Activated CD4-positive, alpha-beta memory T cell treated with anti-CD3 and anti-CD28 coated beads, Interleukin-2, amount 10 ng/mL, durations not matched to agents 7 days and 5 days (primary cell): ENCODE measurements around the gene B4GALNT1. TPM values are rescaled to one million over a fixed set of nuclear protein-coding genes. Genes with fewer than 3 reads are reported as not detected.

ENCODE experiments used
- CTCF ChIA-PET: fragments of 350-600 bp; sonication (Branson Sonifier 250); formaldehyde crosslinking; loops from one replicate; lab custom pipeline; 2021; ENCODE audit warnings: antibody characterized with exemption, inconsistent platforms; lab: Charles Lee
- POLR2A ChIA-PET: fragments of 350-600 bp; sonication (Branson Sonifier 250); formaldehyde crosslinking; loops from one replicate; lab custom pipeline; 2021; ENCODE audit warnings: antibody characterized with exemption; lab: Charles Lee
- DNase-seq: peaks from one replicate; pipeline ENCODE4 v3.0.0-alpha.2; 2020
- H3K27ac Mint-ChIP-seq: one replicate; pipeline ENCODE4 v1.8.0; 2021; ENCODE audit warnings: mild to moderate bottlenecking, mixed read lengths
- H3K27me3 Mint-ChIP-seq: one replicate; pipeline ENCODE4 v1.8.0; 2021; ENCODE audit warnings: mixed read lengths
- H3K36me3 Mint-ChIP-seq: one replicate; pipeline ENCODE4 v1.8.0; 2021; ENCODE audit warnings: low read depth, mixed read lengths
- H3K4me1 Mint-ChIP-seq: one replicate; pipeline ENCODE4 v1.8.0; 2021; ENCODE audit warnings: mixed read lengths
- H3K4me3 Mint-ChIP-seq: one replicate; pipeline ENCODE4 v1.8.0; 2021; ENCODE audit warnings: mild to moderate bottlenecking, mixed read lengths
- H3K9me3 Mint-ChIP-seq: one replicate; pipeline ENCODE4 v1.8.0; 2021; ENCODE audit warnings: mixed read lengths
- total RNA-seq, 2 experiments: library from RNA; stranded (reverse); gene quantifications; one replicate each; pipeline ENCODE4 v1.2.3, GENCODE V29; 2021

B4GALNT1 gene
- total RNA-seq, 2 experiments from 2014 or later: 1.4 to 1.8 TPM

GRCh38 chr12:57609101-57609780 is 23.8 kb downstream of the B4GALNT1 start:
- no peak for DNase-seq
- no peak overlapping the region for H3K4me3 Mint-ChIP-seq
- H3K36me3 Mint-ChIP-seq: peaks cover 2% of the 10 kb centered on the region
- ChIA-PET POLR2A (no interaction called here), CTCF (interaction anchor here (2.1 kb wide), 1 partner anchor 11 kb away, joined by 5 read pairs; no protein-coding TSS in a partner anchor)
- H3K4me1 Mint-ChIP-seq: peaks cover 16% of the 10 kb centered on the region
- H3K27me3 Mint-ChIP-seq: peaks cover 28% of the 10 kb centered on the region
- no peak overlapping the region for H3K27ac Mint-ChIP-seq
- H3K9me3 Mint-ChIP-seq: no peaks in the 10 kb centered on the region

GRCh38 chr12:57607958-57608663 is 24.9 kb downstream of the B4GALNT1 start:
- ChIA-PET POLR2A (interaction anchor here (1.1 kb wide), 1 partner anchor 17 kb away, joined by 3 read pairs; no protein-coding TSS in a partner anchor), CTCF (interaction anchor here (1.5 to 2.4 kb wide), 3 partner anchors 12 to 26 kb away, joined by 5 to 10 read pairs (median 9); partner anchors contain the start of gene B4GALNT1)
- Mint-ChIP-seq H3K36me3 (peaks cover 2% of the 10 kb centered on the region), H3K9me3 (no peaks in the 10 kb centered on the region), H3K27me3 (peaks cover 20% of the 10 kb centered on the region), H3K4me1 (peaks cover 24% of the 10 kb centered on the region), H3K4me3 (no peak overlapping the region), H3K27ac (no peak overlapping the region)
- no peak for DNase-seq

- CTCF ChIA-PET: interaction anchor here (1.5 to 2.4 kb wide), 3 partner anchors 16 to 27 kb away, joined by 4 to 10 read pairs (median 9); partner anchors contain the start of genes B4GALNT1 and PIP4K2C
Observed at GRCh38 chr12:57606821-57607220, 26.2 kb downstream of the B4GALNT1 start.

GRCh38 chr12:57606399-57606798 is 26.6 kb downstream of the B4GALNT1 start:
- no peak for DNase-seq
- ChIA-PET CTCF (interaction anchor here (1.1 to 2.4 kb wide), 5 partner anchors 16 to 60 kb away, joined by 3 to 9 read pairs (median 5); partner anchors contain the start of genes B4GALNT1 and PIP4K2C), POLR2A (interaction anchor here (1.1 to 1.2 kb wide), 2 partner anchors 9 to 13 kb away, joined by 3 to 5 read pairs; no protein-coding TSS in a partner anchor)
- H3K27ac Mint-ChIP-seq: no peak overlapping the region
- peaks cover 17% of the 10 kb centered on the region for H3K36me3 Mint-ChIP-seq
- H3K4me3 Mint-ChIP-seq: no peak overlapping the region
- H3K27me3 Mint-ChIP-seq: peaks cover 7% of the 10 kb centered on the region
- peaks cover 22% of the 10 kb centered on the region for H3K4me1 Mint-ChIP-seq
- no peaks in the 10 kb centered on the region for H3K9me3 Mint-ChIP-seq

More at GRCh38 chr12:57606821-57607220, 26.2 kb downstream of the B4GALNT1 start:
- H3K4me3 Mint-ChIP-seq: no peak overlapping the region
- H3K4me1 Mint-ChIP-seq: peaks cover 23% of the 10 kb centered on the region
- no peaks in the 10 kb centered on the region for H3K9me3 Mint-ChIP-seq
- H3K27ac Mint-ChIP-seq: no peak overlapping the region
- peaks cover 13% of the 10 kb centered on the region for H3K36me3 Mint-ChIP-seq
- no peak for DNase-seq
- POLR2A ChIA-PET: interaction anchor here (1.1 to 1.2 kb wide), 3 partner anchors 8 to 15 kb away, joined by 3 to 5 read pairs (median 3); no protein-coding TSS in a partner anchor
- H3K27me3 Mint-ChIP-seq: peaks cover 7% of the 10 kb centered on the region

- peaks cover 22% of the 10 kb centered on the region for H3K36me3 Mint-ChIP-seq
- ChIA-PET POLR2A (interaction anchor here (0.8 to 2.2 kb wide), 3 partner anchors 8 to 14 kb away, joined by 3 to 17 read pairs (median 3); partner anchors contain the start of gene PIP4K2C), CTCF (interaction anchor here (1.1 to 1.8 kb wide), 4 partner anchors 15 to 60 kb away, joined by 3 to 6 read pairs (median 4); partner anchors contain the start of gene PIP4K2C)
Observed at GRCh38 chr12:57605811-57606311, 27.1 kb downstream of the B4GALNT1 start.

GRCh38 chr12:57604992-57605810 is 27.8 kb downstream of the B4GALNT1 start:
- Mint-ChIP-seq H3K9me3 (no peaks in the 10 kb centered on the region), H3K36me3 (peaks cover 27% of the 10 kb centered on the region), H3K4me3 (peak overlapping the region; percentile 77), H3K27ac (peak overlapping the region; percentile 44), H3K27me3 (peaks cover under 1% of the 10 kb centered on the region), H3K4me1 (peaks cover 18% of the 10 kb centered on the region)
- CTCF ChIA-PET: interaction anchor here (0.6 to 1.8 kb wide), 5 partner anchors 12 to 59 kb away, joined by 3 to 6 read pairs (median 4); partner anchors contain the start of gene PIP4K2C
- POLR2A ChIA-PET: interaction anchor here (0.8 to 2.2 kb wide), 3 partner anchors 9 to 14 kb away, joined by 3 to 17 read pairs (median 3); partner anchors contain the start of gene PIP4K2C
- no peak for DNase-seq

More at GRCh38 chr12:57605811-57606311, 27.1 kb downstream of the B4GALNT1 start:
- Mint-ChIP-seq H3K27me3 (peaks cover 6% of the 10 kb centered on the region), H3K4me1 (peaks cover 22% of the 10 kb centered on the region), H3K27ac (no peak overlapping the region), H3K4me3 (peak overlapping the region; percentile 77), H3K9me3 (no peaks in the 10 kb centered on the region)
- no peak for DNase-seq

GRCh38 chr12:57604454-57604991 is 28.5 kb downstream of the B4GALNT1 start, which contains the start of gene DTX3:
Gene DTX3 (plus strand): TSS chr12:57604824. CDS start chr12:57606518, 1,694 bp downstream.
- Mint-ChIP-seq H3K27ac (peak within 1 kb of the TSS; percentile 70), H3K27me3 (no peaks in the 10 kb centered on the region), H3K4me3 (peak within 1 kb of the TSS; percentile 77), H3K36me3 (peaks cover 34% of the 10 kb centered on the region), H3K9me3 (no peaks in the 10 kb centered on the region), H3K4me1 (peaks cover 18% of the 10 kb centered on the region)
- peak; percentile 54 for DNase-seq
- ChIA-PET POLR2A (interaction anchor here (2.2 kb wide), 1 partner anchor 12 kb away, joined by 17 read pairs; the partner anchor contains the start of gene PIP4K2C), CTCF (interaction anchor here (1.6 to 1.8 kb wide), 2 partner anchors 21 to 23 kb away, joined by 5 to 6 read pairs; no protein-coding TSS in a partner anchor)

- Mint-ChIP-seq H3K4me3 (peak overlapping the region; percentile 77), H3K4me1 (peaks cover 18% of the 10 kb centered on the region), H3K27me3 (no peaks in the 10 kb centered on the region), H3K36me3 (peaks cover 40% of the 10 kb centered on the region), H3K9me3 (no peaks in the 10 kb centered on the region), H3K27ac (no peak overlapping the region)
- DNase-seq: no peak
- CTCF ChIA-PET: no interaction called here
- POLR2A ChIA-PET: interaction anchor here (2.2 kb wide), 1 partner anchor 12 kb away, joined by 17 read pairs; the partner anchor contains the start of gene PIP4K2C
Observed at GRCh38 chr12:57603815-57604453, 29.1 kb downstream of the B4GALNT1 start.

GRCh38 chr12:57603324-57603723 is 29.7 kb downstream of the B4GALNT1 start:
- no peak overlapping the region for H3K27ac Mint-ChIP-seq
- H3K4me3 Mint-ChIP-seq: peak overlapping the region; percentile 5
- CTCF ChIA-PET: no interaction called here
- H3K36me3 Mint-ChIP-seq: peaks cover 43% of the 10 kb centered on the region
- no peaks in the 10 kb centered on the region for H3K9me3 Mint-ChIP-seq
- POLR2A ChIA-PET: no interaction called here
- no peak for DNase-seq
- H3K4me1 Mint-ChIP-seq: peaks cover 18% of the 10 kb centered on the region
- H3K27me3 Mint-ChIP-seq: no peaks in the 10 kb centered on the region

GRCh38 chr12:57602544-57602943 is 30.5 kb downstream of the B4GALNT1 start:
- DNase-seq: no peak
- Mint-ChIP-seq H3K4me3 (no peak overlapping the region), H3K27ac (no peak overlapping the region), H3K27me3 (no peaks in the 10 kb centered on the region), H3K4me1 (peaks cover 18% of the 10 kb centered on the region), H3K36me3 (peaks cover 46% of the 10 kb centered on the region), H3K9me3 (no peaks in the 10 kb centered on the region)
- POLR2A ChIA-PET: no interaction called here
- CTCF ChIA-PET: no interaction called here

GRCh38 chr12:57600395-57600794 is 32.6 kb downstream of the B4GALNT1 start:
- Mint-ChIP-seq H3K4me3 (no peak overlapping the region), H3K9me3 (no peaks in the 10 kb centered on the region), H3K27ac (no peak overlapping the region), H3K4me1 (peaks cover 14% of the 10 kb centered on the region), H3K36me3 (peaks cover 62% of the 10 kb centered on the region), H3K27me3 (no peaks in the 10 kb centered on the region)
- ChIA-PET CTCF (interaction anchor here (0.7 to 3.6 kb wide), 4 partner anchors 17 to 1301 kb away, joined by 3 to 23 read pairs (median 4); no protein-coding TSS in a partner anchor), POLR2A (interaction anchor here (0.6 to 1.3 kb wide), 2 partner anchors 11 to 129 kb away, joined by 3 to 4 read pairs; partner anchors contain the start of gene ARHGEF25)
- DNase-seq: no peak
